22Rv1 (cell line): ENCODE measurements around the gene CREB5.

ENCODE experiments used
- ZFX ChIP-seq: fragments of 450-650 bp; IDR thresholded peaks from 2 replicates; pipeline ENCODE4 v1.6.1; 2017; ENCODE audit warnings: antibody characterized with exemption, borderline replicate concordance
- TF ChIP-seq, protein P1 (sequence below): fragments of 450-650 bp; IDR thresholded peaks from 2 replicates; pipeline ENCODE4 v1.5.1; 2017; ENCODE audit warnings: mild to moderate bottlenecking

DNA sequence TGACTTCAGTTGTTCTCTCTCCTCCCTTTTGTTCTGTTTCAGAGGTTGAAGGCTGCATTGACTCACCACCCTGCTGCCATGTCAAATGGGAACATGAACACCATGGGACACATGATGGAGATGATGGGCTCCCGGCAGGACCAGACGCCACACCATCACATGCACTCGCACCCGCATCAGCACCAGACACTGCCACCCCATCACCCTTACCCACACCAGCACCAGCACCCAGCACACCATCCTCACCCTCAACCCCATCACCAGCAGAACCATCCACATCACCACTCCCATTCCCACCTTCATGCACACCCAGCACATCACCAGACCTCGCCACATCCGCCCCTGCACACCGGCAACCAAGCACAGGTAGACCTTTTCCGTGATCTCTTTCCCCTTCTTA, 391.8 kb downstream of the CREB5 start:
- TF ChIP-seq, protein P1, sequence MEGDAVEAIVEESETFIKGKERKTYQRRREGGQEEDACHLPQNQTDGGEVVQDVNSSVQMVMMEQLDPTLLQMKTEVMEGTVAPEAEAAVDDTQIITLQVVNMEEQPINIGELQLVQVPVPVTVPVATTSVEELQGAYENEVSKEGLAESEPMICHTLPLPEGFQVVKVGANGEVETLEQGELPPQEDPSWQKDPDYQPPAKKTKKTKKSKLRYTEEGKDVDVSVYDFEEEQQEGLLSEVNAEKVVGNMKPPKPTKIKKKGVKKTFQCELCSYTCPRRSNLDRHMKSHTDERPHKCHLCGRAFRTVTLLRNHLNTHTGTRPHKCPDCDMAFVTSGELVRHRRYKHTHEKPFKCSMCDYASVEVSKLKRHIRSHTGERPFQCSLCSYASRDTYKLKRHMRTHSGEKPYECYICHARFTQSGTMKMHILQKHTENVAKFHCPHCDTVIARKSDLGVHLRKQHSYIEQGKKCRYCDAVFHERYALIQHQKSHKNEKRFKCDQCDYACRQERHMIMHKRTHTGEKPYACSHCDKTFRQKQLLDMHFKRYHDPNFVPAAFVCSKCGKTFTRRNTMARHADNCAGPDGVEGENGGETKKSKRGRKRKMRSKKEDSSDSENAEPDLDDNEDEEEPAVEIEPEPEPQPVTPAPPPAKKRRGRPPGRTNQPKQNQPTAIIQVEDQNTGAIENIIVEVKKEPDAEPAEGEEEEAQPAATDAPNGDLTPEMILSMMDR = no peak
- TF ChIP-seq ZFX = no peak
